ENCODE measurements around the gene CDC20. TPM values are rescaled to one million over a fixed set of nuclear protein-coding genes. Genes with fewer than 3 reads are reported as not detected.

Gene CDC20
- total and polyA plus RNA-seq, 3 experiments from 2014 or later, result 0.37 to 129 (median 118) TPM

DNA sequence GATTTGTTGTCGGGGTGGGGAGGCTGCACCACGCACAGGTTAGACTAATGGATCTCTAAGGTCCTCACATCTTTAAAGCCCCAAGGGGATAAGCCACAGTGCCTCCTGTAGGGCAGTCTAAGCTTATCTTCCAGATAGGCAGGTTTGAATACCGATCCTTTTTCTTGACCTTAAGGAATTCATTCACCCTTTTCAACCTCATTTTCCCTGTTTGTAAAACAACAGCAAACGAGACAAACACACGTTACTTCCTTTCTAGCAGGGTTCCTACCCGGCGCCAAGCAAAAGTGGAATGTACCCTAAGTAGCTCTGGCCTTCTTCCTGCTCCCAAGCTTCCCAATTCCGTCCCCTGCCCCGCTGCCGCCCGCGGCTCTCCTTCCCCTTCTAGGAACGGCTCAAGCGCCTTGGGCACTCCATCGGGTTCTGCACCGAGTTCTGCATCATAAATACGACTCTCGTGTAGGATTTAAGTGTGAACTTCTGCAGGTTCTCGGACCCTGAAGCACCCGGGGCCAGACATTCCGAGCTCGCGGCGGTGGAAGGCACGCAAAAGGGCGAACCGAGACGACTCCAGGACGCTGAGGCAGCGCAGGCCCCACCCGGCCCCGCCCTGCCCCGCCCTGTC is 548 bp upstream of the CDC20 start:
- Histone ChIP-seq H3K27ac (ENCODE audit: low read depth, low read length) (peak overlapping the region; percentile 77), H3K4me3 (ENCODE audit: low read length) (peak overlapping the region; percentile 95), H3K9me3 (ENCODE audit: low read length) (no peaks in the 10 kb centered on the region), H3K4me1 (ENCODE audit: insufficient read depth, low read length) (peaks cover 11% of the 10 kb centered on the region), H3K27me3 (ENCODE audit: insufficient read depth, low read length, poor library complexity, severe bottlenecking) (no peaks in the 10 kb centered on the region), H3K36me3 (ENCODE audit: insufficient read depth, low read length) (peaks cover 10% of the 10 kb centered on the region)
- ChIA-PET POLR2A (interaction anchor here (0.7 to 1.4 kb wide), 3 partner anchors 9 to 24 kb away, joined by 3 to 11 read pairs (median 4); partner anchors contain the start of gene ELOVL1), CTCF (interaction anchor here (0.7 to 1.9 kb wide), 4 partner anchors 10 to 404 kb away, joined by 3 to 10 read pairs (median 4); partner anchors contain the start of gene ELOVL1)
- H3K27me3 Mint-ChIP-seq, result no peaks in the 10 kb centered on the region
- peaks cover 0 to 21% (median 6%) of the 10 kb centered on the region in 3 donors for H3K36me3 Mint-ChIP-seq
- peak overlapping the region; percentile 82 to 91 (median 87) for H3K4me3 Mint-ChIP-seq
- H3K4me1 Mint-ChIP-seq, result peaks cover 20 to 23% (median 21%) of the 10 kb centered on the region in 3 donors
- peak overlapping the region; percentile 10 to 96 (median 90) for H3K27ac Mint-ChIP-seq
- H3K9me3 Mint-ChIP-seq, result no peaks in the 10 kb centered on the region
- DNase-seq, result peak in 1 of 5 donors; percentile 7

DNA sequence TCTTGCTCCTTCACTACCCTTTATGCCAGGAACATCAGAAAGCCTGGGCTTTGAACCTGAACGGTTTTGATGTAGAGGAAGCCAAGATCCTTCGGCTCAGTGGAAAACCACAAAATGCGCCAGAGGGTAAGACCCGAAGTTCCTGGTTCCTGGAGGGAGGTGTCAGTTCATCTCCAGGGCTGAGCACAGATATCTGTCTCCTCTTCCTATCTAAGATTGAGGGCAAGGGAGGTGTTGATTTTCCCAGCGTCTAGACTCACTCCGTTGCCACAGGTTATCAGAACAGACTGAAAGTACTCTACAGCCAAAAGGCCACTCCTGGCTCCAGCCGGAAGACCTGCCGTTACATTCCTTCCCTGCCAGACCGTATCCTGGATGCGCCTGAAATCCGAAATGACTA is 915 bp downstream of the CDC20 start:
- H3K27me3 Mint-ChIP-seq, result no peaks in the 10 kb centered on the region
- peaks cover 21 to 23% (median 22%) of the 10 kb centered on the region in 3 donors for H3K4me1 Mint-ChIP-seq
- ChIA-PET POLR2A (interaction anchor here (1.4 kb wide), 1 partner anchor 11 kb away, joined by 4 read pairs; no protein-coding TSS in a partner anchor), CTCF (interaction anchor here (1.4 kb wide), 1 partner anchor 31 kb away, joined by 3 read pairs; no protein-coding TSS in a partner anchor)
- Histone ChIP-seq H3K27me3 (ENCODE audit: insufficient read depth, low read length, poor library complexity, severe bottlenecking) (no peaks in the 10 kb centered on the region), H3K9me3 (ENCODE audit: low read length) (no peaks in the 10 kb centered on the region), H3K36me3 (ENCODE audit: insufficient read depth, low read length) (peaks cover 24% of the 10 kb centered on the region), H3K4me3 (ENCODE audit: low read length) (peak overlapping the region; percentile 95), H3K4me1 (ENCODE audit: insufficient read depth, low read length) (peaks cover 11% of the 10 kb centered on the region), H3K27ac (ENCODE audit: low read depth, low read length) (peak overlapping the region; percentile 43)
- no peaks in the 10 kb centered on the region for H3K9me3 Mint-ChIP-seq
- peaks cover 0 to 36% (median 10%) of the 10 kb centered on the region in 3 donors for H3K36me3 Mint-ChIP-seq
- H3K4me3 Mint-ChIP-seq, result peak overlapping the region; percentile 42 to 82 (median 65)
- no peak for DNase-seq
- peak overlapping the region in 4 of 8 donors; percentile 24 to 93 (median 76) for H3K27ac Mint-ChIP-seq

DNA sequence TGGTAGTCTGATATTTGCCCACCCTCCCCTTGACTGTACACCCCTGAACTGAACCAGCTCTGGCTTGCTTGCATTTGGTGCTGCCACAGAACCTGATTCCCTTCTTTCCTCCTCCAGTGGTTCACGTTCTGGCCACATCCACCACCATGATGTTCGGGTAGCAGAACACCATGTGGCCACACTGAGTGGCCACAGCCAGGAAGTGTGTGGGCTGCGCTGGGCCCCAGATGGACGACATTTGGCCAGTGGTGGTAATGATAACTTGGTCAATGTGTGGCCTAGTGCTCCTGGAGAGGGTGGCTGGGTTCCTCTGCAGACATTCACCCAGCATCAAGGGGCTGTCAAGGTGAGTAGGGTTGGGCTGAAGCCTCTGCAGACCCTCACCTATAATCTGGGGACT is 1.8 kb downstream of the CDC20 start:
- Mint-ChIP-seq H3K27ac (peak overlapping the region in 3 of 8 donors; percentile 12 to 61 (median 32)), H3K4me3 (peak overlapping the region in 1 of 7 donors; percentile 22), H3K36me3 (peaks cover 0 to 45% (median 16%) of the 10 kb centered on the region in 3 donors), H3K9me3 (no peaks in the 10 kb centered on the region), H3K27me3 (no peaks in the 10 kb centered on the region), H3K4me1 (peaks cover 28 to 31% (median 29%) of the 10 kb centered on the region in 3 donors)
- DNase-seq, result no peak
- H3K27me3 ChIP-seq (ENCODE audit: insufficient read depth, low read length, poor library complexity, severe bottlenecking), result no peaks in the 10 kb centered on the region
- no peaks in the 10 kb centered on the region for H3K9me3 ChIP-seq (ENCODE audit: low read length)
- no peak overlapping the region for H3K27ac ChIP-seq (ENCODE audit: low read depth, low read length)
- ChIA-PET CTCF (interaction anchor here (1.4 kb wide), 1 partner anchor 30 kb away, joined by 3 read pairs; no protein-coding TSS in a partner anchor), POLR2A (no interaction called here)
- no peak overlapping the region for H3K4me3 ChIP-seq (ENCODE audit: low read length)
- H3K4me1 ChIP-seq (ENCODE audit: insufficient read depth, low read length), result peaks cover 11% of the 10 kb centered on the region
- H3K36me3 ChIP-seq (ENCODE audit: insufficient read depth, low read length), result peaks cover 33% of the 10 kb centered on the region

- H3K27ac Mint-ChIP-seq, result peak overlapping the region in 1 of 8 donors; percentile 88
- H3K36me3 Mint-ChIP-seq, result peaks cover 0 to 55% (median 16%) of the 10 kb centered on the region in 3 donors
- H3K4me3 Mint-ChIP-seq, result peak overlapping the region in 2 of 7 donors; percentile 12 to 20
- H3K4me3 ChIP-seq (ENCODE audit: low read length), result no peak overlapping the region
- H3K27ac ChIP-seq (ENCODE audit: low read depth, low read length), result no peak overlapping the region
- POLR2A ChIA-PET, result no interaction called here
- H3K27me3 ChIP-seq (ENCODE audit: insufficient read depth, low read length, poor library complexity, severe bottlenecking), result no peaks in the 10 kb centered on the region
- H3K27me3 Mint-ChIP-seq, result no peaks in the 10 kb centered on the region
- no peaks in the 10 kb centered on the region for H3K9me3 Mint-ChIP-seq
- peaks cover 17% of the 10 kb centered on the region for H3K4me1 ChIP-seq (ENCODE audit: insufficient read depth, low read length)
- H3K36me3 ChIP-seq (ENCODE audit: insufficient read depth, low read length), result peaks cover 33% of the 10 kb centered on the region
- DNase-seq, result no peak
- peaks cover 36 to 44% (median 36%) of the 10 kb centered on the region in 3 donors for H3K4me1 Mint-ChIP-seq
- no peaks in the 10 kb centered on the region for H3K9me3 ChIP-seq (ENCODE audit: low read length)
- CTCF ChIA-PET, result no interaction called here
Observed at GRCh38 chr1:43363283-43363934, 4.6 kb downstream of the CDC20 start.

- Histone ChIP-seq H3K27me3 (ENCODE audit: insufficient read depth, low read length, poor library complexity, severe bottlenecking) (no peaks in the 10 kb centered on the region), H3K4me1 (ENCODE audit: insufficient read depth, low read length) (peaks cover 22% of the 10 kb centered on the region), H3K4me3 (ENCODE audit: low read length) (no peak overlapping the region), H3K36me3 (ENCODE audit: insufficient read depth, low read length) (peaks cover 33% of the 10 kb centered on the region), H3K27ac (ENCODE audit: low read depth, low read length) (no peak overlapping the region), H3K9me3 (ENCODE audit: low read length) (no peaks in the 10 kb centered on the region)
- CTCF ChIA-PET, result no interaction called here
- no peaks in the 10 kb centered on the region for H3K9me3 Mint-ChIP-seq
- no peak for DNase-seq
- H3K27me3 Mint-ChIP-seq, result no peaks in the 10 kb centered on the region
- POLR2A ChIA-PET, result no interaction called here
- H3K4me1 Mint-ChIP-seq, result peaks cover 37 to 45% (median 39%) of the 10 kb centered on the region in 3 donors
- peak overlapping the region in 6 of 8 donors; percentile 3 to 88 (median 61) for H3K27ac Mint-ChIP-seq
- H3K36me3 Mint-ChIP-seq, result peaks cover 0 to 56% (median 16%) of the 10 kb centered on the region in 3 donors
- H3K4me3 Mint-ChIP-seq, result peak overlapping the region in 2 of 7 donors; percentile 12 to 20
Observed at GRCh38 chr1:43363935-43364525, 5.2 kb downstream of the CDC20 start.

- peaks cover 20% of the 10 kb centered on the region for H3K4me1 ChIP-seq (ENCODE audit: insufficient read depth, low read length)
- no peaks in the 10 kb centered on the region for H3K9me3 ChIP-seq (ENCODE audit: low read length)
- peaks cover 33% of the 10 kb centered on the region for H3K36me3 ChIP-seq (ENCODE audit: insufficient read depth, low read length)
- Mint-ChIP-seq H3K9me3 (no peaks in the 10 kb centered on the region), H3K27me3 (no peaks in the 10 kb centered on the region), H3K27ac (peak overlapping the region; percentile 69 to 98 (median 89)), H3K4me1 (peaks cover 35 to 39% (median 36%) of the 10 kb centered on the region in 3 donors), H3K36me3 (peaks cover 0 to 56% (median 16%) of the 10 kb centered on the region in 3 donors), H3K4me3 (peak overlapping the region; percentile 67 to 94 (median 89))
- ChIA-PET POLR2A (no interaction called here), CTCF (no interaction called here)
- H3K27ac ChIP-seq (ENCODE audit: low read depth, low read length), result peak overlapping the region; percentile 7
- no peak for DNase-seq
- H3K4me3 ChIP-seq (ENCODE audit: low read length), result no peak overlapping the region
- H3K27me3 ChIP-seq (ENCODE audit: insufficient read depth, low read length, poor library complexity, severe bottlenecking), result no peaks in the 10 kb centered on the region
Observed at GRCh38 chr1:43365678-43366077, 6.9 kb downstream of the CDC20 start.

DNA sequence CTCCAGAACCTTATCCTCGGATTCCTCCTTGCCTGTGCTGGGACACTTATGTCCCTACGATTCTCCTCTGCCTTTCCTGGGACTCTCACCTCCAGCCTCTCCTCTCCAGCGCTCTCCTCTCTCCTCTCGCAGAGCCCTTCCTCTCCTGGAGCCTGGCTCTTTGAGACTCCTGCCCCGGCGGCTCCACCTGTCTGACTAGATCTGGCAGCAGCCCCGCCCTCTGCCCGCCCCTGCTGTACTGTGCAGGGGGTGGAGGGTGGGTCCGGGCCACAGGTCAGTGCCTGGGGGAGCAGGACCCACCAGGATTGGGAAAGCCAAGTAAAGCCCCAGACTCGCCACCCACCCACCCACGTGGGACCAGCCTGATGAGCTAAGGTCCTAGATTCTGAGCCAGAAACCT is 7.4 kb downstream of the CDC20 start:
- POLR2A ChIA-PET, result no interaction called here
- CTCF ChIA-PET, result no interaction called here

More for the DNA sequence above, 7.4 kb downstream of the CDC20 start:
- Histone ChIP-seq H3K27ac (ENCODE audit: low read depth, low read length) (peak overlapping the region; percentile 7), H3K4me3 (ENCODE audit: low read length) (no peak overlapping the region), H3K4me1 (ENCODE audit: insufficient read depth, low read length) (peaks cover 20% of the 10 kb centered on the region), H3K27me3 (ENCODE audit: insufficient read depth, low read length, poor library complexity, severe bottlenecking) (no peaks in the 10 kb centered on the region), H3K36me3 (ENCODE audit: insufficient read depth, low read length) (peaks cover 28% of the 10 kb centered on the region), H3K9me3 (ENCODE audit: low read length) (no peaks in the 10 kb centered on the region)
- H3K27ac Mint-ChIP-seq, result peak overlapping the region; percentile 88 to 98 (median 92)
- peak overlapping the region; percentile 87 to 94 (median 89) for H3K4me3 Mint-ChIP-seq
- no peak for DNase-seq
- H3K36me3 Mint-ChIP-seq, result peaks cover 0 to 54% (median 16%) of the 10 kb centered on the region in 3 donors
- peaks cover 38 to 44% (median 40%) of the 10 kb centered on the region in 3 donors for H3K4me1 Mint-ChIP-seq
- no peaks in the 10 kb centered on the region for H3K27me3 Mint-ChIP-seq
- no peaks in the 10 kb centered on the region for H3K9me3 Mint-ChIP-seq

Data from CD8-positive, alpha-beta memory T cell (primary cell).